Loucy (cell line): ENCODE data around the gene HABP2.

Source experiments
- CTCF ChIP-seq: fragments of 200-600 bp; sonication (generic); conservative IDR thresholded peaks from 2 replicates; pipeline ENCODE4 v1.5.1; 2014; ENCODE audit warnings: mild to moderate bottlenecking, antibody characterized with exemption, low read length
- EZH2phosphoT487 ChIP-seq: fragments of 200-600 bp; IDR thresholded peaks from 2 replicates; pipeline ENCODE4 v1.6.1; 2018; ENCODE audit warnings: antibody characterized with exemption, mild to moderate bottlenecking, moderate library complexity, borderline replicate concordance

GRCh38 chr10:113537672-113538071 lies 15.2 kb upstream of the HABP2 start:
- TF ChIP-seq CTCF, result no peak
- TF ChIP-seq EZH2phosphoT487, result no peak
